Activated CD4-positive, alpha-beta T cell treated with anti-CD3 and anti-CD28 coated beads for 1 hour (primary cell): ENCODE measurements around the gene SPACDR.
"Not testable (repeated sequence)": the region's sequence is repeated elsewhere in the genome, so short reads cannot be mapped to it uniquely, and the experiment has no call there.

Source experiments
- DNase-seq: peaks from one replicate; pipeline ENCODE4 v3.0.0-alpha.2; 2020

Gene SPACDR, protein sequence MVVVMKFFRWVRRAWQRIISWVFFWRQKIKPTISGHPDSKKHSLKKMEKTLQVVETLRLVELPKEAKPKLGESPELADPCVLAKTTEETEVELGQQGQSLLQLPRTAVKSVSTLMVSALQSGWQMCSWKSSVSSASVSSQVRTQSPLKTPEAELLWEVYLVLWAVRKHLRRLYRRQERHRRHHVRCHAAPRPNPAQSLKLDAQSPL

DNA sequence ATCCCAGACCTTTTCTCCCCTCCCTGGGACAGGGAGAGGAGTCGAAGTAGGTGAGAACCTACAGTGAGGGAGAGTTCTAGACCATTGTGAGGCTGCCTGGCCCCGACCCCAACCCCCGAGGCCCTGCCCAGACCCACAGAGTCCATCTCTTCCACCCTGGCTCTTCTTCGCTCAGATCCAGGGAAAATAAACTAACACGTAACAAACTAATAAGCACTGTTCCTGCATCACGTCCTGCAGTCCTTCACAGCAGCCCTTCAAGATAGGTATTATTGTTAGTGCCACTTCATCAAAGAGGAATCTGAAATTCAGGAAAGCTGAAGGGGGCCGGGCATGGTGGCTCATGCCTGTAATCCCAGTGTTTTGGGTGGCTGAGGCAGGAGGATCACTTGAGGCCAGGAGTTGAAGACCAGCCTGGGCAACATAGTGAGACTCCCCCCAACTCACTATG lies at the start of gene SPACDR:
Gene SPACDR, minus strand, starts transcription at position 51 of the 451 bp plus-strand sequence. CDS start 235 bp downstream, outside the sequence.
- DNase-seq, result no peak

DNA sequence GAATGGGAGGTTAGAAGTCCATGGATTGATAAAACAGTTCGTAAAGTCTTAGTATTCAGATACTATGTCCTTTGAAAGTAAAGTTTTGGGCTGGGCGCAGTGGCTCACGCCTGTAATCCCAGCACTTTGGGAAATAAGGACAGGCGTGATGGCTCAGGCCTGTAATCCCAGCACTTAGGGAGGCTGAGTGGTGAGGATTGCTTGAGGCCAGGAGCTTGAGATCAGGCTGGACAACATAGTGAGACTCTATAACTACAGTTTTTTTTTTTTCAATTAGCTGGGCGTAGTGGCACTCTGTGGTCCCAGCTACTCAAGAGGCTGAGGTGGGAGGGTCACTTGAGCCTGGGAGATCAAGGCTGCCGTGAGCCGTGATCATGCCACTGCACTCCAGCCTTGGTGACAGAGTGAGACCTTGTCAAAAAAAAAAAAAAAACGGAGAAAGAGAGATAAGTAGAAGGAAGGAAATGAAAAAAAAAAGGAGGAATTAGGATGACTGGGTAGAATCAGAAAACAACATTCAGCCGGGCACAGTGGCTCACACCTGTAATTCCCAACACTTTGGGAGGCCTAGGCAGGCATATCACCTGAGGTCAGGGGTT lies 49.3 kb upstream of the SPACDR start:
- no peak for DNase-seq

DNA sequence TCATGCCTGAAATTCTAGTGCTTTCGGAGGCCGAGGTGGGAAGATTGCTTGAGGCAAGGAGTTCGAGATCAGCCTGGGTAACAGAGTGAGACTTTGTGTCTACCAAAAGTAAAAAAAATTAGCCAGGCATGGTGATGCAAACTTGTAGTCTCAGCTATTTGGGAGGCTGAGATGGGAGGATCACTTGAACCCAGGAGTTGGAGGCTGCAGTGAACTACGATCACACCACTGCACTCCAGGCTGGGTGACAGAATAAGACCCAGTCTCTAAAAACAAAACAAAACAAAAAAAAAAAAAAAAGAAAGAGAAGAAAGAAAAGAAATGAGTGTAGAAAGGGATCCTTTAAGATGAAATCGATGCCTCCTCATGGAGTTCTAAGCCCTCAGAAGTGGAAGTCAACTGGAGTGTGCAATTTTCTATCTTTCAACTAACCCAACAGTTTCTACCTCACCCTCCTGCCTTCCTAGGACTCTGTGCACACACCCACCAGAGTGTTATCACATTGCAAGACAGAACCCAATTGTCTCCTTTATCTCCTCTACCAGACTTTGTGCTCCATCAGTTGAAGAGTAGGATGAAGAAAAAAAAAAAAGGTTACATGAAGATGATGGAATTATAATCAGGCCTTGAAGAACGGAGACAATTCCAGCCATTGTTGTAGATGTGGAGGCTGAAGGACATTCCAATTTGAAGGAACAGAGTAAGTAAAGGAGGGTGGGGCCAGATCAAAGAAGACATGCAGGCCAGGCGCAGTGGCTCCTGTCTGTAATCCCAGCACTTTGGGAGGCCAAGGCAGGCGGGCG lies 46.6 kb upstream of the SPACDR start:
- DNase-seq, result no peak

DNA sequence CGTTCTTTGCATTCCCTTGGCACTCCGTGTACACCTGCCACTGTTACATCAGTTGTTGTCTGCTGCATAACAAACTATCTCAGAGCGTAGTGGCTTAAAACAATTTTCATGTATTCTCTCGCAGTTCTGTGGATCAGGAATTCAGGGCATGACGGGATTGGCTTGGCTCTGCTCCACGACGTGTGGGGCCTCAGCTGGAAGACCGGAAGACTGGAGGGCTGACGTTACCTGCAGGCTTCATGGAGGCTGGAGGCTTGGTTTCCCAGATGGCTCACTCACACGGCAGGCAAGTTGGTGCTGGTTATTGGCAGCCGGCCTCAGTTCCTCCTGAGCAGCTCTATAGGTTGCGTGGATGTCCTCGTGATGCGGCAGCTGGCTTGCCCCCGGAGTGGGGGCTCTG lies 45.2 kb upstream of the SPACDR start:
- no peak for DNase-seq

DNA sequence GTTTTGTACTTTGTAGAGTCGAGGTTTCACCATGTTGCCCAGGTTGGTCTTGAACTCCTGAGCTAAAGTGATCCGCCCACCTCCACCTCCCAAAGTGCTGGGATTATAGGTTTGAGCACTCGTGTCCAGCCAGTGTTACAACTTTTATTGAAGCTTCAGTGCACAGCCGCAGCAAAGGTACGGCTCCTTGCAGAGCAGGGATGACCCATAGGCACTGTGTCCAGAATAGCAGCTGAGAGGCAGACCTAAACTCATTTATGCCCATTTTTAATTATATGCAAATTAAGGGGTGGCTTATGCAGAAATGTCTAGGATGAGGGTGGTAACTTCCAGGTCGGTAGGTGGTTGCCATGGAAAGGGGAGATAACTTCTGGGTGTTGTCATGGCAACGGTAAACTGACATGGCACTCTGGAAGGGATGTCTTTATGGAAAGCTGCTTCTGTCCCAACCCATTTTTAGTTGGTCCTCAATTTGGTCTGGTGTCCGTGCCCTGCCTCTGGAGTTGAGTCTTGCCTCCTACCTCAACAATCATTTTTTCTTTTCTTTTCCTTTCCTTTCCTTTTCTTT lies 42.4 kb upstream of the SPACDR start:
- no peak for DNase-seq

DNA sequence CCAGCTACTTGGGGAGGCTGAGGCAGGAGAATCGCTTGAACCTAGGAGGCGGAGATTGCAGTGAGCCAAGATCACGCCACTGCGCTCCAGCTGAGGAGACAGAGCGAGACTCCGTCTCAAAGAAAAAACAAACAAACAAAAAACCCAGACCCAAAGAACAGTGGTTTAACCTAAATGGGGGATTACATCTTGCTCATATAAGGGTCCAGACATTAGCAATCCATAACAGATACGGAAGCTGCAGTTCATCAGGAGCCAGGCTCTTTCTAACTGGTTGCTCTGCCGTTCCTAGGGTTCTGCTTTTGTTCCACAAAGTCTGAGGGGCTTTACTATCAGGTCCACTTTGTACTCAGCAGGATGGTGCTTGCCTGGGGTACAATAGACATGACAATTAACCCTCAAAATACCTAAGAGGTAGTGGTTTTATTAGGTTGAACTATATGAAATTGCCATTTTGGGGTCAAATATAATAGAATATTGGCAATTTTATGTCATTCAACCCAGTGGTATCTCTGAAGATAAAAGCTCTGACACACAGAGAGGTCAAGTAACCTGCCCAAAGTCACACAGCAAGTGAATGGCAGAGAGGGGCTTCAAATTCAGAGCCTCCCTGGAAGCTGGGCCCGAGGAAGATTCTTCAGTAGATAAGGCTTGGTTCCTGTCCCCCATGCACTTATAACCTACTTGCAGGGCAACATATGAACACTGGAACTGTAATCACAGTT lies 41.0 kb upstream of the SPACDR start:
- no peak for DNase-seq

DNA sequence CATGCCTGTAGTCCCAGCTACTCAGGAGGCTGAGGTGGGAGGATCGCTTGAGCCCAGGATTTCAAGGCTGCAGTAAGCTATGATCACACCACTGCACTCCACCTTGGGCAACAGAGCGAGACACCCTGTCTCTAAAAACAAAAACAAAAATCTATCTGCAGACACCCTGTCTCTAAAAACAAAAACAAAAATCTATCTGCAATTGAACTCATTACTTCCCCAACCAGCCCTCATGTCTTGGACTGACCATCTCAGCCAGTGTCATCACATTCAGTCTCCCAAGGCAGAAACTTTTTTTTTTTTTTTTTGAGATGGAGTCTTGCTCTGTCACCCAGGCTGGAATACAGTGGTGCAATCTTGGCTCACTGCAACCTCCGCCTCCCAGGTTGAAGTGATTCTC lies 40.0 kb upstream of the SPACDR start:
- DNase-seq, result not testable (repeated sequence)

DNA sequence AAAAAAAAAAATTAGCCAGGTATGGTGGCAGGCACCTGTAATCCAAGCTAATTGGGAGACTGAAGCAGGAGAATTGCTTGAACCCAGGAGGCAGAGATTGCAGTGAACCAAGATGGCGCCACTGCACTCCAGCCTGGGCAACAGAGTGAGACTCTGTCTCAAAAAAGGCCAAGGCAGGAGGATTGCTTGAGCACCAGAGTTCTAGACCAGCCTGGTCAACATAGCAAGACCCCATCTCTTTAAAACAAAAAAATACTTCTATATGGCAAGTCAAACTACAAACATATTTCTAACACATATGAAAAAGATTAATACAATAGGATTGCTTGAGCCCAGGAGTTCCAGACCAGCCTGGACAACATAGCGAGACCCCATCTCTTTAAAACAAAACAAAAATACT lies 36.7 kb upstream of the SPACDR start:
- DNase-seq, result not testable (repeated sequence)

DNA sequence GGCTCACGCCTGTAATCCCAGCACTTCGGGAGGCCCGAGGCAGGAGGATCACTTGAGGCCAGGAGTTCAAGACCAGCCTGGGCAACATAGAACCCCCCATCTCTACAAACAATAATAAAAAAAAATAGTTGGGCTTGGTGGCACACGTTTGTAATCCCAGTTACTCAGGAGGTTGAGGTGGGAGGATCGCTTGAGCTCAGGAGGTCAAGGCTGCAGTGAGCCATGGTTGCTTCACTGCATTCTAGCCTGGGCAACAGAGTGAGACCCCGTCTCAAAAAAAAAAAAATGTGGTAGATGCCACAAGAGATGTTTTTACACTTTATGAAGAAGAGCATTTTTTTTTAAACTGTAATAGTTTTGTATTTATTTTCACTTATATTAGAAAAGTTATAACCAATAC lies 32.4 kb upstream of the SPACDR start:
- DNase-seq, result no peak

DNA sequence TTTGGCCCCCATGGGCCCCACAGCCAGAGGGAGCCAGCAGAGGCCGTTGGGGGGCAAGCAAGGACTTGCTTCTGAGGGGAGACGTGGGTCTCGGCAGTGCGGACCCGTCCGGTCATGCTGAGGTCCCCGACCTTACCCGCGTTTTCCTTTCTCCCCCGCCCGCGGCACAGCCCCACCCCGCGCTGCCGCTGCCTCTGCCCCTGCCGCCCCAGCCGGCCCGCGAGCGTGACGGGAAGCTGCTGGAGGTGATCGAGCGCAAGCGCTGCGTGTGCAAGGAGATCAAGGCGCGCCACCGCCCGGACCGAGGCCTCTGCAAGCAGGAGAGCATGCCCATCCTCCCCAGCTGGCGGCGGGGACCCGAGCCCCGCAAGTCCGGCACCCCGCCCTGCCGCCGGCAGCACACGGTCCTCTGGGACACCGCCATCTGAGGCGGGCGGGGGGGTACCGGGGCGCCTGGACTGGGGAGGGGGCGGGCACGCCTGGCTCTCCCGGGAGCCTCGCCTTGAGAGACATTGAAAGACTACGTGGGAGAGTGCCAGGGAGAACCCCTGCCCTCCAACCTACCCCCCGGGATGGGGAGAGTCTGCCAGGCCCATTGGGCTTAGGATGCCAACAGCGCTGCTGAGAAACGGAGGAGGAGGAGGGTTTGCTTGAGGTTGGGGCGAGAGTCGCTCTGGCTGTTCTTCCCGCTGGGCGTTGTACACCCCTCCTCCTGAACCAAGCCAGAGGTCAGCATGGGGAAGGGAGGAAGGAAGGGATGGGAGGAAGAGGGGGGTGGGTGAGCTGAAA lies 29.6 kb upstream of the SPACDR start:
- DNase-seq, result peak; percentile 41

DNA sequence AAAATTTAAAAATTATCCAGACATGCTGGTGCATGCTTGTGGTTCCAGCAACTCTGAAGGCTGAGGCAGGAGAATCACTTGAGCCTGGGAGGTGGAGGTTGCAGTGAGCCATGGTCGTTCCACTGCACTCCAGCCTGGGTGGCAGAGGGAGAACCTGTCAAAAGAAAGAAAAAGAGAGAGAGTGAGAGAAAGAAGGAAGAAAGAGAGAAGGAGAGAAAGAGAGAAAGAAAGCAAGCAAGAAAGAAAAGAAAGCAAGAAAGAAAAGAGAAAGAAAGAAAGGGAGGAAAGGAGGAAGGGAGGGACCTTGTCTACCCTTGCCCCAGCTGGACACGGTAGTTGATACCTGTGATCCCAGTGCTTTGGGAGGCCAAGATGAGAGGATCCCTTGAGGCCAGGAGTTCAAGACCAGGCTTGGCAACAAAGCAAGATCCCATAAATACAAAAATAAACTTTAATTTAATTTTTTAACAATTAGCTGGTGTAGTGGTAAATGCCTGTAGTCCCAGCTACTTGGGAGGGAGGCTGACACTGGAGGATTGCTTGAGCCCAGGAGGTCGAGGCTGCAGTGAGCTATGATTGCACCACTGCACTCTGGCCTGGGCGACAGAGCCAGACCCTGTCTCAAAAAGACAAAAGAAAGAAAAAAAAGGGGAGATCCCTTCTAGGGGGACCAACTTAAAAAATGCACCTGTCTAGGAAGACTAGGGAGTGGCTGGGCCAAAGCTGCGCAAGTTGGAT lies 28.8 kb upstream of the SPACDR start:
- no peak for DNase-seq

DNA sequence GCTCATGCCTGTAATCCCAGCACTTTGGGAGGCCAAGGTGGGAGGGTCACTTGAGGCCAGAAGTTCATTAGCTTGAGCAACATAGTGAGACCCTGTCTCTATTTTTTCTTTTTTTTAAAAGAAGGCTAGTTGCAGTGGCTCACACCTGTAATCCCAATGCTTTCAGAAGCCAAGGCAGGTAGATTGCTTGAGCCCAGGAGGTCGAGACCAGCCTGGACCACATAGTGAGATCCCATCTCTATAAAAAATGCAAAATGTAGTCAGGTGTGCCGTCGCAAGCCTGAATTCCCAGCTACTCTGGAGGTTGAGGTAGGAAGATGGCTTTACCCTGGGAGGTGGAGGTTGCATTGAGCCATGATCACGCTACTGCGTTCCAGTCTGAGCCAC lies 27.1 kb upstream of the SPACDR start:
- no peak for DNase-seq

DNA sequence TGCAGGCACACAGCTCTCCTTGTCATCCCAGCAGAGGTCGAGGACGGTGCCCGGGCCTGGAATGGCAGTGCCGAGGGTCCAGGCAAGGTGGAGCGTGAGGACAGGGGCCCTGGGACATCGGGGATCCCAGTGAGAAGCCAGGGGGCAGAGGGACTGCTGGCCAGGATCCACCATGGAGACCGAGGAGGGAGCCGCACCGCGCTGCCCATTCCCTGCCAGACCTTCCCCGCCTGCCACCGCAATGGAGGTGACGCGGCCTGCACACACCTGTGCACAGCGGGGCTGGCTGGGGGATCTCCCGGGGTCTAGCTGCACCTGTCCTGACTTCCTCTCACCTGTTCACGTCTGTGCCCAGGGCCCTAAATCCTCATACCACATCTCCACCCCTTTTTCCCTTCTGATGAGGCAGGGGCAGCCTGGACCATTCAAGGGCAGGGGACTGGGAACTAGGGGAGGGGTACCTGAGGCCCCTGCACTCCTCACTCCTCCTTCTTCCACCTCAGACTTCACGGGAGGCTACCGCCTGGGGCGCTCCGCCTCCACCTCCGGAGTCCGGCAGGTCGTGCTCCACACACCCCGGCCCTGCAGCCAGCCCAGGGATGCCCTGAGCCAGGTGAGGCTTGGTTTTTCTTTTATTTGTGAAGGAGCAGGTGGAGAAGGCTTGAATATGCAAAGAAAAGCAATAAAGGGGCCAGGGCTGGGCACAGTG lies 26.6 kb upstream of the SPACDR start:
- DNase-seq, result no peak

DNA sequence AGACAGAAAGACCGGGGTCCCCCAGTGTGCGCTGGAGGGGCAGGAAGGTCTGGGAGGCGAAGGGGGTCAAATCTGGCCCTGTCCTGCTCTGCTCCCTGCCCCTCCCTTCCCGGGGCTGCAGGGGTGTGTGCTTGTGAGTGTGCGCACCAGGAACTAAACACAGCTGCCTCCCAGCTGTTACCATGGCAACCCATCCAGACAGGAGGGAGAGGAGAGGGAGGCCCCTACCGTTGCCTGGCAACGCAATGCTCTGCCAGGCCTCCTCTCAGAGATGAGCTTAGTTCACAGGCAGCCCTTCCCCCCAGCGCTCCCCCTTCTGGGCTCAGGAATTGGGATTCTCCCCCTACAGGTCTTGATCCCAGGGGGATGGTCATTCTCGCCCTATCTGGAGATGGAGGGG lies 25.8 kb upstream of the SPACDR start:
- DNase-seq, result no peak

DNA sequence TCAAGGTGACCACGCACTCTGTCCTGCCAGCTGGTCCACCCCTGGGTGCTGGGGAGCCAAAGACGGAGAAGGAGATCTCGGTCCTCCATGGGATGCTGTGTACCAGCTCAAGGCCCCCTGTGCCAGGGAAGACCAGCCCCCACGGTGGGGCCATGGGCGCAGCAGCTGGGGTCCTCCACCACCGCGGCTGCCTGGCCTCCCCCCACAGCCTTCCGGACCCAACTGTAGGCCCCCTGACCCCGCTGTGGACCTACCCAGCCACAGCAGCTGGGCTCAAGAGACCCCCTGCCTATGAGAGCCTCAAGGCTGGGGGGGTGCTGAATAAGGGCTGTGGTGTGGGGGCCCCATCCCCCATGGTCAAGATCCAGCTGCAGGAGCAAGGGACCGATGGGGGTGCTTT lies 25.1 kb upstream of the SPACDR start:
- DNase-seq, result no peak

DNA sequence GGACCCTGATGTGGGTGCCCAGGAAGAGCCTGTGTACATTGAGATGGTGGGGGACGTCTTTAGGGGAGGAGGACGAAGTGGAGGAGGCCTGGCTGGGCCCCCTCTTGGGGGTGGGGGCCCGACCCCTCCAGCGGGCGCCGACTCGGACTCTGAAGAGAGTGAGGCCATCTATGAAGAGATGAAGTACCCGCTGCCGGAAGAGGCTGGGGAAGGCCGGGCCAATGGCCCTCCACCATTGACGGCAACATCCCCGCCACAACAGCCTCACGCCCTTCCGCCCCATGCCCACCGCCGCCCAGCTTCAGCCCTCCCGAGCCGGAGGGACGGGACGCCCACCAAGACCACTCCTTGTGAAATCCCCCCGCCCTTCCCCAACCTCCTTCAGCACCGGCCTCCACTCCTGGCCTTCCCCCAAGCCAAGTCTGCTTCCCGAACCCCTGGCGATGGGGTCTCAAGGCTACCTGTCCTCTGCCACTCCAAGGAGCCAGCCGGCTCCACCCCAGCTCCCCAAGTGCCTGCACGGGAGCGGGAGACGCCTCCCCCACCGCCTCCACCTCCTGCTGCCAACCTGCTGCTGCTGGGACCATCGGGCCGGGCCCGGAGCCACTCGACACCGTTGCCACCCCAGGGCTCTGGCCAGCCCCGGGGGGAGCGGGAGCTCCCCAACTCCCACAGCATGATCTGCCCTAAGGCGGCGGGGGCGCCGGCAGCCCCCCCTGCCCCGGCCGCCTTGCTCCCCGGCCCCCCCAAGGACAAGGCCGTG lies 24.5 kb upstream of the SPACDR start:
- no peak for DNase-seq

DNA sequence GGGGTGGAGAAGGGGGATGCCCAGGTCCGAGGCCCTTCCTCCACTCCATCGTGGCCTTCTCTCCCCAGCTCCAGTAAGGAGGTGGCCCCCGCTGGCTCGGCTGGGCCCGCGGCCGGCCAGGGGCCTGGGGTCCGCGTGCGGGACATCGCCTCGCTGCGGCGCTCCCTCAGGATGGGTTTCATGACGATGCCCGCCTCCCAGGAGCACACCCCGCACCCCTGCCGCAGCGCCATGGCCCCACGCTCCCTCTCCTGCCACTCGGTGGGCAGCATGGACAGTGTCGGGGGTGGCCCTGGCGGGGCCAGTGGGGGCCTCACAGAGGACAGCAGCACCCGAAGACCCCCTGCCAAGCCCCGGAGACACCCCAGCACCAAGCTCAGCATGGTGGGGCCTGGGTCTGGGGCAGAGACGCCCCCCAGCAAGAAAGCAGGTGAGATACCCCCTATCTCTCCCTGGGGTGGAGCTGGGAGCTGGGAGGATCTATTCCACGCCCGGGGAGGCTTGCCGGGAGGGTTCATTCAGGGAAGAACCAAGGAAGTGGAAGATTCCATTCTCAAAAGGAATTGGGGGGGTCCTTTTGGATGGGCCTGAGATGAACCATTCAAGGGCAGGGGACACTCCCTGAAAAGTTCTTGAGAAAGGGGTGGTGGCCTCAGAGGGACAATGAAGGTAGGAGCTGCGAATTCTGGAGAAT lies 22.8 kb upstream of the SPACDR start:
- DNase-seq, result no peak

DNA sequence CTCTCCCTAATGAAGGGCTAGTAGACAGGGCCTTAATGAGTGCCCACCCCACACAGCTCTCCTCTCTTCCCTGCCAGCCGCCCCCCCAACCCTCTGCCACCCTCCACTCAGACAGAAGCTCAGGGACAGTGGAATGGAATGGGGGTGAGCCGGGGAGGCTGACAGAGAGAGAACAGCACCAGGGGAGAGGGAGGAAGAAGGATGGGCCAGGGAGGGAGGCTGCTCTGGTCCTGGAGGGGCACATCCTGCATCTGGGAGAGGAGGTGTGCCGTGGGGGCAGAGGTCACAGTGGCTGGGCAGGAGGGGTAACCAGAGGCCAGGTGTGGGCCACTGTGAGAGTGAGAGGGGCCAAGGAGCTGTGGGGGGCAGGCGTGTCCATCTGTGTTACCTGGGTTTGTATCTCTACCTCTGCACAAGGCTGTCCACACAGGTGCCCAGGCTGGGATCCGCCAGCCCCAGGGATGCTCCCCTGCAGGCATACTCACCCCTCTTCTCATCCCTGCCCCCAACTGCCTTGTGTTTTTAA lies 22.1 kb upstream of the SPACDR start:
- DNase-seq, result no peak

DNA sequence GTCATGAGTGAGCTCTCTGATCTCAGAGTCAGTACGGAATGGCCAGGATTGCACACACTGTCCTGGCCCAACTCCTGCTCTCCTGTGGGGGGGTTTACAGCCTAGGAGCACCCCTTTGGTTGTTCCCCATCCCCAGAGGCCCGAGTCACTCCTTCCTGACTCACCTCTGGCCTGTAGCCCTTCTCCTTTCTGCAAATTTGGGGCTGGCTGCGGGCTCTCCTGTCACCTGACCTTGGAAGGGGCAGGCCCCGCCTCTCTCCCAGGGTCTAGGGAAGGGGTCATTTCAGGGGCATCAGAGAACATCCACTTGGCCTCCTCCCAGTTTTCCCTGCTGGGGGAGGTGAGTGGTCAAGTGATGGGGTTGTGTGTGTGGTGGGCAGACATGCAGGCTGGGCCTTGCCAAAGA lies 21.4 kb upstream of the SPACDR start:
- DNase-seq, result no peak
